HepG2 (cell line): ENCODE measurements around the gene PLA2G4D. TPM values are rescaled to one million over a fixed set of nuclear protein-coding genes. Genes with fewer than 3 reads are reported as not detected.

Experiments used
- CREM ChIP-seq, 2 experiments: sonication (generic) in 1 of 2; formaldehyde crosslinking in 1 of 2; IDR thresholded peaks; 2 replicates each; pipeline versions ENCODE4 v1.4.0 to v1.6.1; 2016 to 2020; ENCODE audit warnings: antibody characterized with exemption in 1 of 2, mild to moderate bottlenecking in 1 of 2, missing genetic modification reagents in 1 of 2
- NR3C1 ChIP-seq: sonication (generic); formaldehyde crosslinking; IDR thresholded peaks from 2 replicates; pipeline ENCODE4 v1.4.0; 2020; ENCODE audit warnings: missing genetic modification reagents
- POLR2AphosphoS5 ChIP-seq: IDR thresholded peaks from 2 replicates; pipeline ENCODE4 v1.6.1; 2012; ENCODE audit warnings: low read depth, low read length
- STAT5B ChIP-seq: sonication (generic); formaldehyde crosslinking; IDR thresholded peaks from 2 replicates; pipeline ENCODE4 v1.4.0; 2020; ENCODE audit warnings: missing genetic modification reagents
- ZNF382 ChIP-seq: sonication (generic); formaldehyde crosslinking; IDR thresholded peaks from 2 replicates; pipeline ENCODE4 v1.5.0; 2020; ENCODE audit warnings: missing genetic modification reagents, mild to moderate bottlenecking, borderline replicate concordance
- ZNF619 ChIP-seq: sonication (generic); formaldehyde crosslinking; IDR thresholded peaks from 2 replicates; pipeline ENCODE4 v1.4.0; 2020; ENCODE audit warnings: mild to moderate bottlenecking, missing genetic modification reagents
- ZNF850 ChIP-seq: sonication (generic); formaldehyde crosslinking; conservative IDR thresholded peaks from 2 replicates; pipeline ENCODE4 v1.9.0; 2021; ENCODE audit warnings: mild to moderate bottlenecking, missing genetic modification reagents
- polyA plus RNA-seq, 8 experiments: library from polyadenylated mRNA; depleted of rRNA in 3 of 8; stranded (reverse) in 7 of 8; unstranded in 1 of 8; fragments of >200 nt; fragmentation: Illumina TruSeq in 4 of 8; extraction: Trizol in 4 of 8; gene quantifications; 2 replicates each; pipeline versions ENCODE4 v1.2.1 to v1.2.3, GENCODE V29; 2011 to 2016; ENCODE audit warnings: low read depth in 4 of 8, missing spikeins in 1 of 8, mixed read lengths in 1 of 8; ENCODE audit not compliant: insufficient read depth in 1 of 8
- total RNA-seq, 5 experiments: library from RNA; depleted of rRNA; stranded (reverse); fragments of >200 nt; fragmentation: Illumina TruSeq; extraction: Trizol; gene quantifications; 2 replicates each; pipeline ENCODE4 v1.2.3, GENCODE V29; 2016; ENCODE audit warnings: low read depth in 1 of 5
- TF ChIP-seq, protein P1 (sequence below): sonication (generic); formaldehyde crosslinking; IDR thresholded peaks from 2 replicates; pipeline ENCODE4 v1.8.0; 2022; ENCODE audit warnings: mild to moderate bottlenecking, missing genetic modification reagents
- TF ChIP-seq, protein P2 (sequence below): sonication (generic); formaldehyde crosslinking; IDR thresholded peaks from 2 replicates; pipeline ENCODE4 v1.9.0; 2021; ENCODE audit warnings: missing genetic modification reagents, mild to moderate bottlenecking, borderline replicate concordance
- TF ChIP-seq, protein P3 (sequence below): sonication (generic); formaldehyde crosslinking; IDR thresholded peaks from 2 replicates; pipeline ENCODE4 v1.5.0; 2020; ENCODE audit warnings: mild to moderate bottlenecking, missing genetic modification reagents, moderate library complexity
- TF ChIP-seq, protein P4 (sequence below), 2 experiments: sonication (generic) in 1 of 2; formaldehyde crosslinking in 1 of 2; IDR thresholded peaks; 2 replicates each; pipeline versions ENCODE4 v1.6.1 to v1.9.0; 2014 to 2022; ENCODE audit warnings: antibody characterized with exemption in 1 of 2, borderline replicate concordance in 1 of 2, inconsistent platforms in 1 of 2, low read depth in 1 of 2, missing genetic modification reagents in 1 of 2

PLA2G4D gene
- total and polyA plus RNA-seq, 2 of the 13 experiments (the other 11 are each of a cell fraction or from before 2014, with no cell fraction given): 0.04 to 0.21 TPM

DNA sequence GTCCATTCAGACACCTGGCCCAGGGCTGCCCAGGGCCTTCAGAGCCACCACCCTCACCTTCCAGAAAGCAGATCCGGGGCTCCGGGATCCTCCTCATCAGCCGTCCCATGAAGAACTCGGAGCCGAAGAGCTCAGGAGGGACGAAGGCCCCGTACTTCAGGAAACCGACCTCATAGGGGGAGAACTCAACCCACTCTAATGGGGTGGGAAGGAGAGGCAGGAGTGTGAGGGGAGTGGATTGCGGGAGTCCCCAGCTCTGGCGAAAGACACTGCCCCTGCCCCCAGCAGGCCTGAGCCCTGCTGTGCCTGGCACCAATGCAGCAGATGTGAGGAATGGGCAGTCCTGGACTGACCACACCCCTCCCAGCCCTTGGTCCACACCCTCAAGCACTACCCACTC lies 22.6 kb downstream of the PLA2G4D start (continued):
- TF ChIP-seq, protein P1, sequence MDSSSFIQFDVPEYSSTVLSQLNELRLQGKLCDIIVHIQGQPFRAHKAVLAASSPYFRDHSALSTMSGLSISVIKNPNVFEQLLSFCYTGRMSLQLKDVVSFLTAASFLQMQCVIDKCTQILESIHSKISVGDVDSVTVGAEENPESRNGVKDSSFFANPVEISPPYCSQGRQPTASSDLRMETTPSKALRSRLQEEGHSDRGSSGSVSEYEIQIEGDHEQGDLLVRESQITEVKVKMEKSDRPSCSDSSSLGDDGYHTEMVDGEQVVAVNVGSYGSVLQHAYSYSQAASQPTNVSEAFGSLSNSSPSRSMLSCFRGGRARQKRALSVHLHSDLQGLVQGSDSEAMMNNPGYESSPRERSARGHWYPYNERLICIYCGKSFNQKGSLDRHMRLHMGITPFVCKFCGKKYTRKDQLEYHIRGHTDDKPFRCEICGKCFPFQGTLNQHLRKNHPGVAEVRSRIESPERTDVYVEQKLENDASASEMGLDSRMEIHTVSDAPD (CRISPR knock-in tag): no peak
- no peak for TF ChIP-seq NR3C1 (CRISPR knock-in tag)
- no peak for TF ChIP-seq ZNF382 (CRISPR knock-in tag)
- no peak for TF ChIP-seq CREM (IDR thresholded peaks at IDR 0.05)
- TF ChIP-seq CREM (CRISPR knock-in tag; IDR thresholded peaks at IDR 0.05): no peak
- TF ChIP-seq, protein P2, sequence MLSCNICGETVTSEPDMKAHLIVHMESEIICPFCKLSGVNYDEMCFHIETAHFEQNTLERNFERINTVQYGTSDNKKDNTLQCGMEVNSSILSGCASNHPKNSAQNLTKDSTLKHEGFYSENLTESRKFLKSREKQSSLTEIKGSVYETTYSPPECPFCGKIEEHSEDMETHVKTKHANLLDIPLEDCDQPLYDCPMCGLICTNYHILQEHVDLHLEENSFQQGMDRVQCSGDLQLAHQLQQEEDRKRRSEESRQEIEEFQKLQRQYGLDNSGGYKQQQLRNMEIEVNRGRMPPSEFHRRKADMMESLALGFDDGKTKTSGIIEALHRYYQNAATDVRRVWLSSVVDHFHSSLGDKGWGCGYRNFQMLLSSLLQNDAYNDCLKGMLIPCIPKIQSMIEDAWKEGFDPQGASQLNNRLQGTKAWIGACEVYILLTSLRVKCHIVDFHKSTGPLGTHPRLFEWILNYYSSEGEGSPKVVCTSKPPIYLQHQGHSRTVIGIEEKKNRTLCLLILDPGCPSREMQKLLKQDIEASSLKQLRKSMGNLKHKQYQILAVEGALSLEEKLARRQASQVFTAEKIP (CRISPR knock-in tag): no peak
- no peak for TF ChIP-seq STAT5B (CRISPR knock-in tag)
- TF ChIP-seq, protein P3, sequence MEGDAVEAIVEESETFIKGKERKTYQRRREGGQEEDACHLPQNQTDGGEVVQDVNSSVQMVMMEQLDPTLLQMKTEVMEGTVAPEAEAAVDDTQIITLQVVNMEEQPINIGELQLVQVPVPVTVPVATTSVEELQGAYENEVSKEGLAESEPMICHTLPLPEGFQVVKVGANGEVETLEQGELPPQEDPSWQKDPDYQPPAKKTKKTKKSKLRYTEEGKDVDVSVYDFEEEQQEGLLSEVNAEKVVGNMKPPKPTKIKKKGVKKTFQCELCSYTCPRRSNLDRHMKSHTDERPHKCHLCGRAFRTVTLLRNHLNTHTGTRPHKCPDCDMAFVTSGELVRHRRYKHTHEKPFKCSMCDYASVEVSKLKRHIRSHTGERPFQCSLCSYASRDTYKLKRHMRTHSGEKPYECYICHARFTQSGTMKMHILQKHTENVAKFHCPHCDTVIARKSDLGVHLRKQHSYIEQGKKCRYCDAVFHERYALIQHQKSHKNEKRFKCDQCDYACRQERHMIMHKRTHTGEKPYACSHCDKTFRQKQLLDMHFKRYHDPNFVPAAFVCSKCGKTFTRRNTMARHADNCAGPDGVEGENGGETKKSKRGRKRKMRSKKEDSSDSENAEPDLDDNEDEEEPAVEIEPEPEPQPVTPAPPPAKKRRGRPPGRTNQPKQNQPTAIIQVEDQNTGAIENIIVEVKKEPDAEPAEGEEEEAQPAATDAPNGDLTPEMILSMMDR (CRISPR knock-in tag): no peak
- no peak for TF ChIP-seq ZNF619 (CRISPR knock-in tag)
- TF ChIP-seq ZNF850 (CRISPR knock-in tag): no peak
- TF ChIP-seq POLR2AphosphoS5: no peak
- TF ChIP-seq, protein P4, sequence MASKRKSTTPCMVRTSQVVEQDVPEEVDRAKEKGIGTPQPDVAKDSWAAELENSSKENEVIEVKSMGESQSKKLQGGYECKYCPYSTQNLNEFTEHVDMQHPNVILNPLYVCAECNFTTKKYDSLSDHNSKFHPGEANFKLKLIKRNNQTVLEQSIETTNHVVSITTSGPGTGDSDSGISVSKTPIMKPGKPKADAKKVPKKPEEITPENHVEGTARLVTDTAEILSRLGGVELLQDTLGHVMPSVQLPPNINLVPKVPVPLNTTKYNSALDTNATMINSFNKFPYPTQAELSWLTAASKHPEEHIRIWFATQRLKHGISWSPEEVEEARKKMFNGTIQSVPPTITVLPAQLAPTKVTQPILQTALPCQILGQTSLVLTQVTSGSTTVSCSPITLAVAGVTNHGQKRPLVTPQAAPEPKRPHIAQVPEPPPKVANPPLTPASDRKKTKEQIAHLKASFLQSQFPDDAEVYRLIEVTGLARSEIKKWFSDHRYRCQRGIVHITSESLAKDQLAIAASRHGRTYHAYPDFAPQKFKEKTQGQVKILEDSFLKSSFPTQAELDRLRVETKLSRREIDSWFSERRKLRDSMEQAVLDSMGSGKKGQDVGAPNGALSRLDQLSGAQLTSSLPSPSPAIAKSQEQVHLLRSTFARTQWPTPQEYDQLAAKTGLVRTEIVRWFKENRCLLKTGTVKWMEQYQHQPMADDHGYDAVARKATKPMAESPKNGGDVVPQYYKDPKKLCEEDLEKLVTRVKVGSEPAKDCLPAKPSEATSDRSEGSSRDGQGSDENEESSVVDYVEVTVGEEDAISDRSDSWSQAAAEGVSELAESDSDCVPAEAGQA (IDR thresholded peaks at IDR 0.05; ENCODE audit: low read depth): no peak
- TF ChIP-seq, protein P4 (CRISPR knock-in tag; IDR thresholded peaks at IDR 0.05; ENCODE audit: borderline replicate concordance): no peak
